ENCODE results near the gene TRIP10. TPM values are rescaled to one million over a fixed set of nuclear protein-coding genes. Genes with fewer than 3 reads are reported as not detected.

TRIP10 gene
- total and polyA plus RNA-seq, 2 of the 13 experiments (the other 11 are each of a cell fraction or from before 2014, with no cell fraction given), result 32.5 to 33.2 TPM

DNA sequence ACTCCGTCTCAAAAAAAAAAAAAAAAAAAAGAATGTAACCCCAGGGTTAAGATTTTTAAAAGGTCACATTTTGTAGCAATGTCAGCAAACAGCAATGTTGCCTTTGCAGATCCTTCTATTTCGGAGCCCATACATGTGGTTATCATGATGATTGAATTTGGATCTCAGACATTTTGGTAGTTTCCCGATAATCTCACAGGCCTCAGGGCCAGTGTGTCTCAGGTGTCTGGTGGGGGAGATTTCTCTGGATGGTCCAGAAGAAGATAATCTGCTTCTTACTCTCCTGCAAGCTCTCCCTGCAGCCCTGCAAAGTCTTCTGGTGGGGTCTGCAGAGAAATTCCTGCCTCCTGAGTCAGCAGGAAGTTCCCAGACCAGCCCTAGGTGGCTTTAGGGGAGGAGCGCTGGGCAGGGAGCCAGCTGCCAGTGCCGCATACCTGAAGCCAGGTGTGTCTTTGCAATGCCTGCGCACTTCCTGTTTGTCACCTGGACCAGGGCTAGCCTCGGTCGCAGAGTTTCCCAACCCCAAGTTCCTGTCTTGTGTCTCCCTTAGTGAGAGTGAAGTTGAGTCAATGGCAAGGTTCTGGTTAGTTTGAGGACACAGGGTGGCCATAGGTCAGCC, 26.4 kb downstream of the TRIP10 start (continued):
- TF ChIP-seq ZEB1 (IDR thresholded peaks at IDR 0.05; ENCODE audit: insufficient replicate concordance, low read depth) (peak; percentile 98), SP140L (CRISPR knock-in tag; IDR thresholded peaks at IDR 0.05; ENCODE audit: borderline replicate concordance) (no peak), FUBP1 (CRISPR knock-in tag; IDR thresholded peaks at IDR 0.05; ENCODE audit: borderline replicate concordance) (no peak), SMYD3 (CRISPR knock-in tag; IDR thresholded peaks at IDR 0.05) (no peak), ZBTB38 (CRISPR knock-in tag; IDR thresholded peaks at IDR 0.05) (0 out of 2 replicates have a peak, but pooled peaks have one; percentile 12), KLF9 (CRISPR knock-in tag; IDR thresholded peaks at IDR 0.05; ENCODE audit: low read depth) (no peak), PLRG1 (conservative IDR thresholded peaks at IDR 0.05) (no peak), ZNF256 (CRISPR knock-in tag; conservative IDR thresholded peaks at IDR 0.05) (no peak), PAWR (CRISPR knock-in tag; IDR thresholded peaks at IDR 0.05; ENCODE audit: borderline replicate concordance) (no peak), ZBTB3 (CRISPR knock-in tag; IDR thresholded peaks at IDR 0.05; ENCODE audit: borderline replicate concordance, low read depth) (no peak), ETV5 (CRISPR knock-in tag; IDR thresholded peaks at IDR 0.05; ENCODE audit: borderline replicate concordance) (peak; percentile 44; the same call in 1 of the 2 replicates), TARDBP (CRISPR knock-in tag; IDR thresholded peaks at IDR 0.05) (no peak), GTF2F1 (IDR thresholded peaks at IDR 0.05; ENCODE audit: low read length) (no peak), RERE (CRISPR knock-in tag; IDR thresholded peaks at IDR 0.05; ENCODE audit: low read depth) (no peak)
- TF ChIP-seq, protein P1, sequence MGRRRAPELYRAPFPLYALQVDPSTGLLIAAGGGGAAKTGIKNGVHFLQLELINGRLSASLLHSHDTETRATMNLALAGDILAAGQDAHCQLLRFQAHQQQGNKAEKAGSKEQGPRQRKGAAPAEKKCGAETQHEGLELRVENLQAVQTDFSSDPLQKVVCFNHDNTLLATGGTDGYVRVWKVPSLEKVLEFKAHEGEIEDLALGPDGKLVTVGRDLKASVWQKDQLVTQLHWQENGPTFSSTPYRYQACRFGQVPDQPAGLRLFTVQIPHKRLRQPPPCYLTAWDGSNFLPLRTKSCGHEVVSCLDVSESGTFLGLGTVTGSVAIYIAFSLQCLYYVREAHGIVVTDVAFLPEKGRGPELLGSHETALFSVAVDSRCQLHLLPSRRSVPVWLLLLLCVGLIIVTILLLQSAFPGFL (CRISPR knock-in tag; IDR thresholded peaks at IDR 0.05), result no peak
- TF ChIP-seq, protein P2, sequence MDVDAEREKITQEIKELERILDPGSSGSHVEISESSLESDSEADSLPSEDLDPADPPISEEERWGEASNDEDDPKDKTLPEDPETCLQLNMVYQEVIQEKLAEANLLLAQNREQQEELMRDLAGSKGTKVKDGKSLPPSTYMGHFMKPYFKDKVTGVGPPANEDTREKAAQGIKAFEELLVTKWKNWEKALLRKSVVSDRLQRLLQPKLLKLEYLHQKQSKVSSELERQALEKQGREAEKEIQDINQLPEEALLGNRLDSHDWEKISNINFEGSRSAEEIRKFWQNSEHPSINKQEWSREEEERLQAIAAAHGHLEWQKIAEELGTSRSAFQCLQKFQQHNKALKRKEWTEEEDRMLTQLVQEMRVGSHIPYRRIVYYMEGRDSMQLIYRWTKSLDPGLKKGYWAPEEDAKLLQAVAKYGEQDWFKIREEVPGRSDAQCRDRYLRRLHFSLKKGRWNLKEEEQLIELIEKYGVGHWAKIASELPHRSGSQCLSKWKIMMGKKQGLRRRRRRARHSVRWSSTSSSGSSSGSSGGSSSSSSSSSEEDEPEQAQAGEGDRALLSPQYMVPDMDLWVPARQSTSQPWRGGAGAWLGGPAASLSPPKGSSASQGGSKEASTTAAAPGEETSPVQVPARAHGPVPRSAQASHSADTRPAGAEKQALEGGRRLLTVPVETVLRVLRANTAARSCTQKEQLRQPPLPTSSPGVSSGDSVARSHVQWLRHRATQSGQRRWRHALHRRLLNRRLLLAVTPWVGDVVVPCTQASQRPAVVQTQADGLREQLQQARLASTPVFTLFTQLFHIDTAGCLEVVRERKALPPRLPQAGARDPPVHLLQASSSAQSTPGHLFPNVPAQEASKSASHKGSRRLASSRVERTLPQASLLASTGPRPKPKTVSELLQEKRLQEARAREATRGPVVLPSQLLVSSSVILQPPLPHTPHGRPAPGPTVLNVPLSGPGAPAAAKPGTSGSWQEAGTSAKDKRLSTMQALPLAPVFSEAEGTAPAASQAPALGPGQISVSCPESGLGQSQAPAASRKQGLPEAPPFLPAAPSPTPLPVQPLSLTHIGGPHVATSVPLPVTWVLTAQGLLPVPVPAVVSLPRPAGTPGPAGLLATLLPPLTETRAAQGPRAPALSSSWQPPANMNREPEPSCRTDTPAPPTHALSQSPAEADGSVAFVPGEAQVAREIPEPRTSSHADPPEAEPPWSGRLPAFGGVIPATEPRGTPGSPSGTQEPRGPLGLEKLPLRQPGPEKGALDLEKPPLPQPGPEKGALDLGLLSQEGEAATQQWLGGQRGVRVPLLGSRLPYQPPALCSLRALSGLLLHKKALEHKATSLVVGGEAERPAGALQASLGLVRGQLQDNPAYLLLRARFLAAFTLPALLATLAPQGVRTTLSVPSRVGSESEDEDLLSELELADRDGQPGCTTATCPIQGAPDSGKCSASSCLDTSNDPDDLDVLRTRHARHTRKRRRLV (CRISPR knock-in tag; IDR thresholded peaks at IDR 0.05), result no peak

All from HepG2 (cell line).